Stimulated activated CD4-positive, alpha-beta T cell treated with anti-CD3 and anti-CD28 coated beads, Interleukin-12 subunit alpha, Interleukin-12 subunit beta, amount 100 ng/mL, for 4 hours (primary cell): ENCODE results near the gene ADD1.

ENCODE experiments used
- DNase-seq: peaks from one replicate; pipeline ENCODE4 v3.0.0-alpha.2; 2020

The ADD1 gene

GRCh38 chr4:2925931-2926860 lies 82.6 kb downstream of the ADD1 start:
- no peak for DNase-seq

GRCh38 chr4:2927016-2927695 lies 83.5 kb downstream of the ADD1 start:
- DNase-seq, result no peak

GRCh38 chr4:2927696-2928075 lies 84.0 kb downstream of the ADD1 start:
- no peak for DNase-seq

- no peak for DNase-seq
Measured at GRCh38 chr4:2928242-2929176, 84.9 kb downstream of the ADD1 start.

- DNase-seq, result no peak
Measured at GRCh38 chr4:2929469-2929868, 85.8 kb downstream of the ADD1 start.

GRCh38 chr4:2930135-2930757 lies 86.6 kb downstream of the ADD1 start:
- DNase-seq, result no peak

- DNase-seq, result no peak
Measured at GRCh38 chr4:2930758-2931511, 87.3 kb downstream of the ADD1 start.

GRCh38 chr4:2931512-2932301 lies 88.1 kb downstream of the ADD1 start:
- no peak for DNase-seq

- no peak for DNase-seq
Measured at GRCh38 chr4:2932321-2932950, 88.8 kb downstream of the ADD1 start.

- DNase-seq, result no peak
Measured at GRCh38 chr4:2932951-2933565, 89.4 kb downstream of the ADD1 start.

GRCh38 chr4:2933566-2934076 lies 90.0 kb downstream of the ADD1 start:
- no peak for DNase-seq

GRCh38 chr4:2934077-2934812 lies 90.6 kb downstream of the ADD1 start:
- DNase-seq, result peak; percentile 56

- peak; percentile 99 for DNase-seq
Measured at GRCh38 chr4:2934813-2935761, 91.4 kb downstream of the ADD1 start.

- DNase-seq, result peak; percentile 62
Measured at GRCh38 chr4:2935762-2936743, 92.4 kb downstream of the ADD1 start.

GRCh38 chr4:2936773-2937145 lies 93.1 kb downstream of the ADD1 start:
- no peak for DNase-seq

GRCh38 chr4:2937146-2937857 lies 93.7 kb downstream of the ADD1 start:
- DNase-seq, result no peak
